H9 (cell line): ENCODE data around the gene ATP5MG. TPM values are rescaled to one million over a fixed set of nuclear protein-coding genes. Genes with fewer than 3 reads are reported as not detected.

Source experiments
- DNase-seq: peaks from one replicate; pipeline ENCODE4 v3.0.0-alpha.2; 2017
- H2AFZ ChIP-seq: one replicate; pipeline ENCODE4 v1.6.1; 2013; ENCODE audit warnings: mild to moderate bottlenecking, low read length, control low read depth, moderate library complexity
- H2AK5ac ChIP-seq: 2 replicates; pipeline ENCODE4 v1.6.1; 2013; ENCODE audit warnings: low read length, control low read depth, mixed read lengths; ENCODE audit not compliant: insufficient read length
- H2BK120ac ChIP-seq: one replicate; pipeline ENCODE4 v1.6.1; 2013; ENCODE audit warnings: low read depth, mild to moderate bottlenecking, low read length, control low read depth, inconsistent platforms; ENCODE audit not compliant: poor library complexity, severe bottlenecking
- H2BK12ac ChIP-seq: 2 replicates; pipeline ENCODE4 v1.6.1; 2013; ENCODE audit warnings: low read length, control low read depth, mixed read lengths, low read depth; ENCODE audit not compliant: insufficient read length
- H2BK15ac ChIP-seq: 2 replicates; pipeline ENCODE4 v1.6.1; 2013; ENCODE audit warnings: low read depth, low read length, control low read depth
- H2BK20ac ChIP-seq: one replicate; pipeline ENCODE4 v1.6.1; 2013; ENCODE audit warnings: low read depth, mild to moderate bottlenecking, low read length, control low read depth, inconsistent platforms; ENCODE audit not compliant: poor library complexity, severe bottlenecking
- H2BK5ac ChIP-seq: 2 replicates; pipeline ENCODE4 v1.6.1; 2013; ENCODE audit warnings: low read length, control low read depth, mixed read lengths; ENCODE audit not compliant: insufficient read length
- H3K14ac ChIP-seq: 2 replicates; pipeline ENCODE4 v1.6.1; 2013; ENCODE audit warnings: low read length, control low read depth; ENCODE audit not compliant: insufficient read depth
- H3K18ac ChIP-seq: 2 replicates; pipeline ENCODE4 v1.6.1; 2013; ENCODE audit warnings: low read depth, mild to moderate bottlenecking, mixed read lengths, low read length, control low read depth; ENCODE audit not compliant: insufficient read length
- H3K23ac ChIP-seq: 2 replicates; pipeline ENCODE4 v1.6.1; 2013; ENCODE audit warnings: low read length, control low read depth, mixed read lengths, low read depth; ENCODE audit not compliant: insufficient read length
- H3K23me2 ChIP-seq: 2 replicates; pipeline ENCODE4 v1.6.1; 2013; ENCODE audit warnings: low read depth, mild to moderate bottlenecking, mixed read lengths, low read length, control low read depth; ENCODE audit not compliant: insufficient read length, poor library complexity, severe bottlenecking
- H3K27ac ChIP-seq: 2 replicates; pipeline ENCODE4 v1.5.1; 2013; ENCODE audit warnings: low read length, control low read depth, mixed read lengths, low read depth; ENCODE audit not compliant: insufficient read length
- H3K27me3 ChIP-seq: 2 replicates; pipeline ENCODE4 v1.6.1; 2013; ENCODE audit warnings: low read length, control low read depth, inconsistent platforms; ENCODE audit not compliant: insufficient read depth
- H3K4ac ChIP-seq: 2 replicates; pipeline ENCODE4 v1.6.1; 2013; ENCODE audit warnings: low read depth, mild to moderate bottlenecking, control low read depth, inconsistent platforms, low read length, moderate library complexity
- H3K4me1 ChIP-seq: 2 replicates; pipeline ENCODE4 v1.6.1; 2013; ENCODE audit warnings: low read length, control low read depth, inconsistent platforms; ENCODE audit not compliant: insufficient read depth
- H3K4me2 ChIP-seq: 2 replicates; pipeline ENCODE4 v1.6.1; 2013; ENCODE audit warnings: low read length, control low read depth, mixed read lengths; ENCODE audit not compliant: insufficient read length, insufficient read depth
- H3K56ac ChIP-seq: 2 replicates; pipeline ENCODE4 v1.6.1; 2013; ENCODE audit warnings: low read depth, mild to moderate bottlenecking, mixed read lengths, low read length, control low read depth; ENCODE audit not compliant: insufficient read length
- H3K79me1 ChIP-seq: 2 replicates; pipeline ENCODE4 v1.6.1; 2013; ENCODE audit warnings: low read depth, mild to moderate bottlenecking, moderate library complexity, low read length, control low read depth, inconsistent platforms; ENCODE audit not compliant: insufficient read depth, poor library complexity, severe bottlenecking
- H3K79me2 ChIP-seq: 2 replicates; pipeline ENCODE4 v1.6.1; 2013; ENCODE audit warnings: low read length, control low read depth, inconsistent platforms; ENCODE audit not compliant: insufficient read depth
- H3K9ac ChIP-seq: 2 replicates; pipeline ENCODE4 v1.6.1; 2013; ENCODE audit warnings: low read length, control low read depth, mixed read lengths; ENCODE audit not compliant: insufficient read length; ENCODE audit errors: extremely low read depth
- H3K9me3 ChIP-seq: one replicate; pipeline ENCODE4 v1.6.1; 2013; ENCODE audit warnings: low read depth, low read length, inconsistent platforms; ENCODE audit not compliant: control insufficient read depth
- H3T11ph ChIP-seq: one replicate; pipeline ENCODE4 v1.6.1; 2013; ENCODE audit warnings: mild to moderate bottlenecking, low read length, control low read depth, inconsistent platforms
- H4K20me1 ChIP-seq: one replicate; pipeline ENCODE4 v1.6.1; 2013; ENCODE audit not compliant: control insufficient read depth, insufficient read length, insufficient read depth
- H4K5ac ChIP-seq: 2 replicates; pipeline ENCODE4 v1.6.1; 2013; ENCODE audit warnings: low read depth, mild to moderate bottlenecking, mixed read lengths, low read length, control low read depth; ENCODE audit not compliant: insufficient read length
- H4K8ac ChIP-seq: replicated peaks from 2 replicates; pipeline ENCODE4 v1.6.1; 2013; ENCODE audit warnings: low read length, control low read depth, mixed read lengths, low read depth; ENCODE audit not compliant: insufficient read length
- H4K91ac ChIP-seq: 2 replicates; pipeline ENCODE4 v1.6.1; 2013; ENCODE audit warnings: low read depth, mild to moderate bottlenecking, moderate library complexity, mixed read lengths, low read length, control low read depth; ENCODE audit not compliant: insufficient read length
- H3K27ac Mint-ChIP-seq, 3 experiments: 2 replicates in 2 of 3; 3 replicates in 1 of 3; pipeline ENCODE4 v1.8.0; 2020 to 2021; ENCODE audit warnings: mixed read lengths in 3 of 3, mild to moderate bottlenecking in 1 of 3, moderate library complexity in 1 of 3
- H3K27me3 Mint-ChIP-seq: 2 replicates; pipeline ENCODE4 v1.8.0; 2021; ENCODE audit warnings: low read depth, mild to moderate bottlenecking, moderate library complexity, mixed read lengths
- H3K36me3 Mint-ChIP-seq, 3 experiments: 2 replicates in 2 of 3; 3 replicates in 1 of 3; pipeline ENCODE4 v1.8.0; 2020 to 2021; ENCODE audit warnings: low read depth in 3 of 3, mixed read lengths in 3 of 3; ENCODE audit not compliant: insufficient read depth in 1 of 3
- H3K4me1 Mint-ChIP-seq, 2 experiments: 2 replicates each; pipeline ENCODE4 v1.8.0; 2020; ENCODE audit warnings: mixed read lengths in 2 of 2
- H3K4me3 Mint-ChIP-seq, 2 experiments: 2 replicates in 1 of 2; 3 replicates in 1 of 2; pipeline ENCODE4 v1.8.0; 2020 to 2021; ENCODE audit warnings: mild to moderate bottlenecking in 2 of 2, mixed read lengths in 2 of 2, moderate library complexity in 1 of 2
- H3K9me3 Mint-ChIP-seq, 2 experiments: 2 replicates in 1 of 2; 3 replicates in 1 of 2; pipeline ENCODE4 v1.8.0; 2020; ENCODE audit warnings: mild to moderate bottlenecking in 2 of 2, mixed read lengths in 2 of 2, moderate library complexity in 1 of 2
- CTCF ChIP-seq: fragments of 200-600 bp; sonication (generic); conservative IDR thresholded peaks from 3 replicates; pipeline ENCODE4 v1.8.0; 2021; ENCODE audit warnings: antibody characterized with exemption, mild to moderate bottlenecking
- WGBS: extraction: QIAGEN DNeasy Blood & Tissue Kit; methylation state at CpG from one replicate; pipeline ENCODE4 v1.1.7; 2013; ENCODE audit warnings: missing lambda C conversion rate, low lambda C conversion rate, mixed read lengths; ENCODE audit not compliant: insufficient read length; ENCODE audit errors: extremely low coverage; 5-methylcytosine and 5-hydroxymethylcytosine counted together
- total RNA-seq: library from RNA; stranded (reverse); gene quantifications from 2 replicates; pipeline ENCODE4 v1.2.1, GENCODE V29; 2021

ATP5MG gene
- total RNA-seq, 1 experiment from 2014 or later, result 254 TPM

DNA sequence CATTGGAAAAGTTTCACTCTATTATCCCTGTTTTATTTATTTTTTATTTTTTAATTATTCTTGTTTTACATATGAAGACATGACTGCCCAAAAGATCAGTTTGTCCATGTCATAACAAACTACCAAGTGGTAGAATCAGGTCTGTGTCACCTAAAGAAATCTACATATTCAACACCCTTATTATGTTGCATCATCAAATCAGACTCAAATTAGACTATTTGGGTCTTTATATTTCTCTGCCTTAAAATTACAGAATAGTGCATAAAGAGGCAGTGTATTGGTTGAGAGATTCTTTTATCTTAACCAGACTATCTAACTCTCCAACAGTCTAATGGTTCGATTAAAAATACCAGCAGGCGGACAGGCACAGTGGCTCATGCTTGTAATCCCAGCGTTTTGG, 18.5 kb upstream of the ATP5MG start:
- no peak overlapping the region for H3T11ph ChIP-seq
- no peak overlapping the region for H3K27ac Mint-ChIP-seq
- H3K56ac ChIP-seq, result no peak overlapping the region
- no peaks in the 10 kb centered on the region for H4K20me1 ChIP-seq
- H3K4me1 Mint-ChIP-seq, result no peaks in the 10 kb centered on the region
- no peak overlapping the region for H4K91ac ChIP-seq
- no peaks in the 10 kb centered on the region for H3K79me2 ChIP-seq
- H2AFZ ChIP-seq, result no peak overlapping the region
- no peak overlapping the region for H2BK12ac ChIP-seq
- H3K23me2 ChIP-seq, result no peaks in the 10 kb centered on the region
- H3K27me3 Mint-ChIP-seq, result no peaks in the 10 kb centered on the region
- H4K8ac ChIP-seq, result no peak overlapping the region
- no peak overlapping the region for H3K27ac ChIP-seq
- no peak overlapping the region for H3K23ac ChIP-seq
- no peak for TF ChIP-seq CTCF
- no peak overlapping the region for H3K4me2 ChIP-seq
- H2BK120ac ChIP-seq, result no peak overlapping the region
- H3K4ac ChIP-seq, result no peak overlapping the region
- DNase-seq, result no peak
- no peak overlapping the region for H2BK5ac ChIP-seq
- H2BK20ac ChIP-seq, result no peak overlapping the region
- peaks cover 10 to 78% (median 49%) of the 10 kb centered on the region in 3 experiments for H3K36me3 Mint-ChIP-seq
- H3K27me3 ChIP-seq, result no peaks in the 10 kb centered on the region
- no peaks in the 10 kb centered on the region for H3K79me1 ChIP-seq
- H3K9ac ChIP-seq, result no peak overlapping the region
- H4K5ac ChIP-seq, result no peak overlapping the region
- no peak overlapping the region for H3K18ac ChIP-seq
- no peak overlapping the region for H3K14ac ChIP-seq
- no peak overlapping the region for H2BK15ac ChIP-seq
- whole genome bisulfite sequencing, result no CpG with 5 or more reads among the region's 3 CpGs
- no peak overlapping the region for H3K4me3 Mint-ChIP-seq
- no peaks in the 10 kb centered on the region for H3K9me3 Mint-ChIP-seq
- no peak overlapping the region for H2AK5ac ChIP-seq
- no peaks in the 10 kb centered on the region for H3K4me1 ChIP-seq
- H3K9me3 ChIP-seq, result no peaks in the 10 kb centered on the region
